Measurements from ENCODE around the gene SETD2.

DNA sequence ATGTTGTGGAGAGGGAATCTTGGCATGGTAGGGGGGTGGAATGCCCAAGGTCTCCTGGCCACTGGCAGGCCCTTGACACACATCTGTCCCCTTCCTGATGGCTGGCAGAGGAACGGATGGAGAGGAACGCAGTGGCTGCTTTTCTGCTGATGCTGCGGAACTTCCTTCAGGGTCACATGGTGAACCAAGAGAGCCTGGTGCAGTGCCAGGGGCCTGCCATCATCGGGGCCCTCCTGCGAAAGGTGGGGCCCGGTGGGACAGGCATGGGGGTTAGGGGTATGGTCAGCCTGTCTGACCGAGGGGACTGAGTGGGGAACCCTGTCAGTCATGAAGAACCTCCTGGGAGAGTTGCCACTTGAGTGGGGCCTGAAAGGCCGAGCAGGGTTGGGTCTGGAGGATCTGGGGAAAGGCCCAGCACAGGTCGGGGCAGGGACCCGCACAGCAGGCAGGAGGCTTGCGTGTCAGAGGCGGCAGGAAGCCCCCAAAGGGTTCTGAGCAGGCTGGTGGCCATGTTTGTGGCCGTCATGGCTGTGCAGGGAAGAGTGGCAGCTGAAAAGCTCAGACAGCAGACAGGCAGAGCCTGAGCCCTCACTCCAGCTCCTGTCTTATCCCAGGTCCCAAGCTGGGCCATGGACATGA, 166.3 kb downstream of the SETD2 start:
- TF ChIP-seq, protein P1, sequence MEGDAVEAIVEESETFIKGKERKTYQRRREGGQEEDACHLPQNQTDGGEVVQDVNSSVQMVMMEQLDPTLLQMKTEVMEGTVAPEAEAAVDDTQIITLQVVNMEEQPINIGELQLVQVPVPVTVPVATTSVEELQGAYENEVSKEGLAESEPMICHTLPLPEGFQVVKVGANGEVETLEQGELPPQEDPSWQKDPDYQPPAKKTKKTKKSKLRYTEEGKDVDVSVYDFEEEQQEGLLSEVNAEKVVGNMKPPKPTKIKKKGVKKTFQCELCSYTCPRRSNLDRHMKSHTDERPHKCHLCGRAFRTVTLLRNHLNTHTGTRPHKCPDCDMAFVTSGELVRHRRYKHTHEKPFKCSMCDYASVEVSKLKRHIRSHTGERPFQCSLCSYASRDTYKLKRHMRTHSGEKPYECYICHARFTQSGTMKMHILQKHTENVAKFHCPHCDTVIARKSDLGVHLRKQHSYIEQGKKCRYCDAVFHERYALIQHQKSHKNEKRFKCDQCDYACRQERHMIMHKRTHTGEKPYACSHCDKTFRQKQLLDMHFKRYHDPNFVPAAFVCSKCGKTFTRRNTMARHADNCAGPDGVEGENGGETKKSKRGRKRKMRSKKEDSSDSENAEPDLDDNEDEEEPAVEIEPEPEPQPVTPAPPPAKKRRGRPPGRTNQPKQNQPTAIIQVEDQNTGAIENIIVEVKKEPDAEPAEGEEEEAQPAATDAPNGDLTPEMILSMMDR (conservative IDR thresholded peaks at IDR 0.05; ENCODE audit: low read depth, low read length), result no peak
- TF ChIP-seq EZH2 (IDR thresholded peaks at IDR 0.05; ENCODE audit: low read length, unreplicated experiment), result no peak
